CD14-positive monocyte (primary cell): ENCODE results near the gene CD8B. TPM values are rescaled to one million over a fixed set of nuclear protein-coding genes. Genes with fewer than 3 reads are reported as not detected.
A peak's percentile ranks its signal among the peaks of the same experiment; 100 is the strongest.

Experiments
- DNase-seq, 3 donors: peaks; one replicate each; pipeline ENCODE4 v3.0.0-alpha.2; 2011 to 2022
- H2AFZ ChIP-seq: 2 replicates; pipeline ENCODE4 v1.6.0; 2012; ENCODE audit warnings: mild to moderate bottlenecking, low read depth, low read length, inconsistent platforms; ENCODE audit not compliant: insufficient read depth, poor library complexity, severe bottlenecking
- H3K27ac ChIP-seq, 2 donors: 1 replicate in 1 of 2; 2 replicates in 1 of 2; pipeline ENCODE4 v1.5.1; 2012 to 2013; ENCODE audit warnings: low read length in 2 of 2, control low read depth in 1 of 2, inconsistent platforms in 1 of 2, low read depth in 1 of 2, mild to moderate bottlenecking in 1 of 2
- H3K27me3 ChIP-seq, 2 donors: one replicate each; pipeline versions ENCODE4 v1.6.0 to v1.6.1; 2011 to 2013; ENCODE audit warnings: low read length in 2 of 2; ENCODE audit not compliant: control insufficient read depth in 2 of 2, insufficient read depth in 2 of 2
- H3K36me3 ChIP-seq, 2 donors: replicated peaks in 1 of 2; 1 replicate in 1 of 2; 2 replicates in 1 of 2; pipeline versions ENCODE4 v1.5.1 to v1.6.1; 2012 to 2013; ENCODE audit warnings: low read length in 2 of 2, control low read depth in 1 of 2, inconsistent platforms in 1 of 2, mild to moderate bottlenecking in 1 of 2; ENCODE audit not compliant: insufficient read depth in 2 of 2, control insufficient read depth in 1 of 2
- H3K4me1 ChIP-seq, 2 donors: 1 replicate in 1 of 2; 2 replicates in 1 of 2; pipeline versions ENCODE4 v1.5.1 to v1.6.1; 2012 to 2013; ENCODE audit warnings: low read length in 2 of 2, control low read depth in 1 of 2, inconsistent platforms in 1 of 2, mild to moderate bottlenecking in 1 of 2, moderate library complexity in 1 of 2; ENCODE audit not compliant: insufficient read depth in 2 of 2, control insufficient read depth in 1 of 2
- H3K4me2 ChIP-seq: replicated peaks from 2 replicates; pipeline ENCODE3; 2012; ENCODE audit warnings: low read length, moderate library complexity, mild to moderate bottlenecking; ENCODE audit not compliant: poor library complexity, severe bottlenecking; ENCODE audit errors: extremely low read depth
- H3K4me3 ChIP-seq, 3 experiments: fragments of 200-600 bp in 1 of 3; sonication (generic) in 1 of 3; replicated peaks in 1 of 3; 1 replicate in 2 of 3; 2 replicates in 1 of 3; pipeline ENCODE4 v1.5.1; 2011 to 2013; ENCODE audit warnings: low read length in 3 of 3, mild to moderate bottlenecking in 3 of 3, control low read depth in 2 of 3, low read depth in 2 of 3, inconsistent platforms in 1 of 3, moderate library complexity in 1 of 3
- H3K79me2 ChIP-seq: 2 replicates; pipeline ENCODE4 v1.6.0; 2012; ENCODE audit warnings: mild to moderate bottlenecking, control low read depth, inconsistent platforms, low read length, moderate library complexity; ENCODE audit not compliant: insufficient read depth
- H3K9ac ChIP-seq: 2 replicates; pipeline ENCODE4 v1.6.0; 2017; ENCODE audit warnings: low read length, mild to moderate bottlenecking; ENCODE audit not compliant: insufficient read depth, poor library complexity, severe bottlenecking
- H3K9me3 ChIP-seq, 2 donors: replicated peaks in 1 of 2; 1 replicate in 1 of 2; 2 replicates in 1 of 2; pipeline versions ENCODE4 v1.5.1 to v1.6.1; 2012 to 2013; ENCODE audit warnings: low read length in 2 of 2, control low read depth in 1 of 2; ENCODE audit not compliant: control insufficient read depth in 1 of 2, insufficient read depth in 1 of 2
- H4K20me1 ChIP-seq: 2 replicates; pipeline ENCODE4 v1.6.0; 2012; ENCODE audit warnings: mild to moderate bottlenecking, low read length, control low read depth, moderate library complexity; ENCODE audit not compliant: insufficient read depth
- H3K27ac Mint-ChIP-seq, 7 donors: one replicate each; pipeline ENCODE4 v1.8.0; 2020; ENCODE audit warnings: mild to moderate bottlenecking in 7 of 7, mixed read lengths in 7 of 7, moderate library complexity in 6 of 7, inconsistent platforms in 2 of 7
- H3K27me3 Mint-ChIP-seq, 3 donors: one replicate each; pipeline ENCODE4 v1.8.0; 2021 to 2022; ENCODE audit warnings: low read depth in 3 of 3, mild to moderate bottlenecking in 3 of 3, mixed read lengths in 3 of 3, moderate library complexity in 3 of 3, inconsistent platforms in 1 of 3
- H3K36me3 Mint-ChIP-seq, 2 donors: one replicate each; pipeline ENCODE4 v1.8.0; 2020; ENCODE audit warnings: mixed read lengths in 2 of 2, inconsistent platforms in 1 of 2, mild to moderate bottlenecking in 1 of 2
- H3K4me1 Mint-ChIP-seq: one replicate; pipeline ENCODE4 v1.8.0; 2020; ENCODE audit warnings: mild to moderate bottlenecking, mixed read lengths
- H3K4me3 Mint-ChIP-seq, 2 donors: one replicate each; pipeline ENCODE4 v1.8.0; 2020; ENCODE audit warnings: mild to moderate bottlenecking in 2 of 2, mixed read lengths in 2 of 2, moderate library complexity in 1 of 2
- H3K9me3 Mint-ChIP-seq, 7 donors: one replicate each; pipeline ENCODE4 v1.8.0; 2020 to 2022; ENCODE audit warnings: mixed read lengths in 7 of 7, mild to moderate bottlenecking in 6 of 7, moderate library complexity in 6 of 7, inconsistent platforms in 2 of 7
- WGBS: methylation state at CpG from one replicate; pipeline ENCODE4 v1.1.5; 2013; ENCODE audit warnings: missing lambda C conversion rate; ENCODE audit not compliant: insufficient coverage; 5-methylcytosine and 5-hydroxymethylcytosine counted together
- intact Hi-C, 2 donors: fragments of 100-400 bp; cut with micrococcal nuclease; formaldehyde crosslinking; loops; one replicate each; pipeline versions ENCODE4 v1.15.0 to v1.15.1; 2023
- polyA plus RNA-seq, 3 donors: library from polyadenylated mRNA; depleted of rRNA in 1 of 3; unstranded in 2 of 3; stranded (reverse) in 1 of 3; fragments of 300-500 nt in 2 of 3; fragments of >200 nt in 1 of 3; fragmentation: Illumina TruSeq in 2 of 3; gene quantifications; 1 replicate in 2 of 3; 2 replicates in 1 of 3; pipeline ENCODE4 v1.2.3, GENCODE V29; 2012 to 2021
- TF ChIP-seq, protein P1 (sequence below): fragments of 200-600 bp; IDR thresholded peaks from one replicate; pipeline ENCODE4 v1.8.0; 2022; ENCODE audit warnings: antibody characterized with exemption, mild to moderate bottlenecking

CD8B gene
- polyA plus RNA-seq, 3 donors, result 1.5 to 1.6 TPM; not detected in 1

- Histone ChIP-seq H3K27me3 (peaks cover 30 to 64% of the 10 kb centered on the region in 2 donors), H3K9me3 (peaks cover 4 to 35% of the 10 kb centered on the region in 2 donors), H3K4me1 (peaks cover 17 to 27% of the 10 kb centered on the region in 2 donors), H4K20me1 (no peaks in the 10 kb centered on the region), H3K79me2 (no peaks in the 10 kb centered on the region), H3K4me2 (peak overlapping the region; percentile 14), H3K4me3 (no peak overlapping the region), H2AFZ (no peak overlapping the region), H3K36me3 (no peaks in the 10 kb centered on the region), H3K9ac (no peak overlapping the region), H3K27ac (no peak overlapping the region)
- H3K4me3 Mint-ChIP-seq, result peak overlapping the region; percentile 67 to 78
- intact Hi-C loops, result no loop called here
- peaks cover 3 to 26% (median 6%) of the 10 kb centered on the region in 7 donors for H3K9me3 Mint-ChIP-seq
- peaks cover 57 to 68% (median 66%) of the 10 kb centered on the region in 3 donors for H3K27me3 Mint-ChIP-seq
- TF ChIP-seq, protein P1, sequence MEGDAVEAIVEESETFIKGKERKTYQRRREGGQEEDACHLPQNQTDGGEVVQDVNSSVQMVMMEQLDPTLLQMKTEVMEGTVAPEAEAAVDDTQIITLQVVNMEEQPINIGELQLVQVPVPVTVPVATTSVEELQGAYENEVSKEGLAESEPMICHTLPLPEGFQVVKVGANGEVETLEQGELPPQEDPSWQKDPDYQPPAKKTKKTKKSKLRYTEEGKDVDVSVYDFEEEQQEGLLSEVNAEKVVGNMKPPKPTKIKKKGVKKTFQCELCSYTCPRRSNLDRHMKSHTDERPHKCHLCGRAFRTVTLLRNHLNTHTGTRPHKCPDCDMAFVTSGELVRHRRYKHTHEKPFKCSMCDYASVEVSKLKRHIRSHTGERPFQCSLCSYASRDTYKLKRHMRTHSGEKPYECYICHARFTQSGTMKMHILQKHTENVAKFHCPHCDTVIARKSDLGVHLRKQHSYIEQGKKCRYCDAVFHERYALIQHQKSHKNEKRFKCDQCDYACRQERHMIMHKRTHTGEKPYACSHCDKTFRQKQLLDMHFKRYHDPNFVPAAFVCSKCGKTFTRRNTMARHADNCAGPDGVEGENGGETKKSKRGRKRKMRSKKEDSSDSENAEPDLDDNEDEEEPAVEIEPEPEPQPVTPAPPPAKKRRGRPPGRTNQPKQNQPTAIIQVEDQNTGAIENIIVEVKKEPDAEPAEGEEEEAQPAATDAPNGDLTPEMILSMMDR, result no peak
- DNase-seq, result no peak
- WGBS, result 8% methylated on average over 37 of the region's 40 CpGs
- peaks cover 0 to 11% of the 10 kb centered on the region in 2 donors for H3K36me3 Mint-ChIP-seq
- H3K27ac Mint-ChIP-seq, result no peak overlapping the region
- peaks cover 27% of the 10 kb centered on the region for H3K4me1 Mint-ChIP-seq
Measured at GRCh38 chr2:86790134-86790675, 71.5 kb downstream of the CD8B start.

DNA sequence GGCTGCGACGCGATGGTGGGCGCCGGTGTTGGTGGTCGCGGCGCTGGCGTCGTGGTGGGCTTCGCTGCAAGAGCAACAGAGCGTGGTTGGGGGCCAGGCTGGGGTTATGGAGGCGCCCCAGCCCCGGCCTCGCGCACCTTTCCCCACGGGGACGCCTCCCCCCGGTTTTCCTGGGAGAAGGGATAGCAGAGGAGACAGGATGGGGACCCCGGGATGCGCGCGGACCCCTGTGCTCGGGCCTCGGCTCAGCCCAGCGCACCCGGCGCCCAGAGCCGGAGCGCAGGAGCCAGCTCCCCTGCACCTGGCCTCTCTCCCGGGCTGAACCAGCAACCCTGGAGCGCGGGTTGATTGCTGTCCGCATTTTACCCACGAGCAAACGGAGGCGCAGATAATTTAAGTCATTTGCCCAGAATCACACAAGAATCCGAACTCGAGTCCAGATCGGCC, 72.0 kb downstream of the CD8B start:
- no peak overlapping the region for H2AFZ ChIP-seq
- H3K9ac ChIP-seq, result no peak overlapping the region
- no peak overlapping the region for H3K4me2 ChIP-seq
- WGBS, result 15% methylated on average over 39 of the region's 40 CpGs
- H3K4me3 ChIP-seq, result no peak overlapping the region
- no peak for DNase-seq
- no peaks in the 10 kb centered on the region for H3K36me3 ChIP-seq
- peaks cover 17 to 27% of the 10 kb centered on the region in 2 donors for H3K4me1 ChIP-seq
- Mint-ChIP-seq H3K36me3 (peaks cover 0 to 11% of the 10 kb centered on the region in 2 donors), H3K9me3 (peaks cover 0 to 23% (median 5%) of the 10 kb centered on the region in 7 donors), H3K4me3 (peak overlapping the region; percentile 67 to 78), H3K4me1 (peaks cover 27% of the 10 kb centered on the region), H3K27me3 (peaks cover 57 to 65% (median 63%) of the 10 kb centered on the region in 3 donors), H3K27ac (no peak overlapping the region)
- intact Hi-C loops, result no loop called here
- no peaks in the 10 kb centered on the region for H3K79me2 ChIP-seq
- no peaks in the 10 kb centered on the region for H4K20me1 ChIP-seq
- TF ChIP-seq, protein P1, result no peak
- H3K27me3 ChIP-seq, result peaks cover 30 to 64% of the 10 kb centered on the region in 2 donors
- peaks cover under 1 to 31% of the 10 kb centered on the region in 2 donors for H3K9me3 ChIP-seq
- H3K27ac ChIP-seq, result no peak overlapping the region
